LNCaP clone FGC (cell line): ENCODE results near the gene INPP4B.

Experiments used
- DNase-seq: peaks from one replicate; pipeline ENCODE4 v3.0.0-alpha.2; 2011; ENCODE audit warnings: low read depth
- H3K4me3 ChIP-seq: 2 replicates; pipeline ENCODE4 v1.5.1; 2011; ENCODE audit warnings: mild to moderate bottlenecking, low read depth, low read length, control low read depth
- CTCF ChIP-seq: IDR thresholded peaks from 2 replicates; pipeline ENCODE4 v1.5.1; 2012; ENCODE audit warnings: mild to moderate bottlenecking; ENCODE audit not compliant: control insufficient read depth, insufficient read depth; ENCODE audit errors: extremely low read depth

Gene INPP4B

GRCh38 chr4:142307857-142308256 is 538.2 kb downstream of the INPP4B start:
- no peak for DNase-seq

GRCh38 chr4:142297313-142297712 is 548.8 kb downstream of the INPP4B start:
- no peak for TF ChIP-seq CTCF
- no peak overlapping the region for H3K4me3 ChIP-seq
- DNase-seq, result no peak

More at GRCh38 chr4:142307857-142308256, 538.2 kb downstream of the INPP4B start:
- H3K4me3 ChIP-seq, result no peak overlapping the region
- no peak for TF ChIP-seq CTCF

GRCh38 chr4:142293536-142293935 is 552.6 kb downstream of the INPP4B start:
- no peak overlapping the region for H3K4me3 ChIP-seq
- TF ChIP-seq CTCF, result no peak
- DNase-seq, result no peak

- no peak for TF ChIP-seq CTCF
- no peak for DNase-seq
- H3K4me3 ChIP-seq, result no peak overlapping the region
These were observed 553.9 kb downstream of the INPP4B start for GRCh38 chr4:142292231-142292630.

GRCh38 chr4:142291299-142292050 is 554.6 kb downstream of the INPP4B start:
- H3K4me3 ChIP-seq, result no peak overlapping the region
- no peak for TF ChIP-seq CTCF
- no peak for DNase-seq

GRCh38 chr4:142287371-142287770 is 558.7 kb downstream of the INPP4B start:
- TF ChIP-seq CTCF, result no peak
- H3K4me3 ChIP-seq, result no peak overlapping the region
- DNase-seq, result no peak

GRCh38 chr4:142285222-142285583 is 560.9 kb downstream of the INPP4B start:
- TF ChIP-seq CTCF, result no peak
- no peak for DNase-seq
- H3K4me3 ChIP-seq, result no peak overlapping the region
